Suprapubic skin (tissue), 3 donors: ENCODE data around the gene DIMT1.

ENCODE experiments used
- CTCF ChIP-seq, 2 donors: fragments of 200-600 bp in 1 of 2; fragments of 450-650 bp in 1 of 2; sonication (generic) in 1 of 2; IDR thresholded peaks; one replicate each; pipeline ENCODE4 v1.5.1; 2016 to 2019; ENCODE audit warnings: antibody characterized with exemption in 2 of 2, mild to moderate bottlenecking in 1 of 2, moderate library complexity in 1 of 2
- POLR2A ChIP-seq, 2 donors: fragments of 450-650 bp; IDR thresholded peaks; one replicate each; pipeline ENCODE4 v1.6.1; 2017; ENCODE audit warnings: antibody characterized with exemption in 2 of 2, mild to moderate bottlenecking in 2 of 2, moderate library complexity in 2 of 2

GRCh38 chr5:62369039-62369438, 34.7 kb downstream of the DIMT1 start:
- TF ChIP-seq CTCF (IDR thresholded peaks at IDR 0.05): no peak
- no peak for TF ChIP-seq POLR2A (IDR thresholded peaks at IDR 0.05)
